Astrocyte of the cerebellum (primary cell): ENCODE data around the gene NES.

Experiments used
- DNase-seq: peaks from one replicate; pipeline ENCODE4 v3.0.0-alpha.2; 2011; ENCODE audit warnings: low read depth
- H3K4me3 ChIP-seq: 2 replicates; pipeline ENCODE4 v1.5.1; 2011; ENCODE audit warnings: mild to moderate bottlenecking, low read depth, low read length, moderate library complexity
- in situ Hi-C: cut with HindIII; loops from 2 replicates; pipeline ENCODE4 v1.10.0; 2017; ENCODE audit warnings: low sequenced_read_pairs
- TF ChIP-seq, protein P1 (sequence below): IDR thresholded peaks from 2 replicates; pipeline ENCODE4 v1.5.1; 2012; ENCODE audit warnings: low read length, low read depth, moderate library complexity, mild to moderate bottlenecking; ENCODE audit errors: missing control alignments

Gene NES, protein sequence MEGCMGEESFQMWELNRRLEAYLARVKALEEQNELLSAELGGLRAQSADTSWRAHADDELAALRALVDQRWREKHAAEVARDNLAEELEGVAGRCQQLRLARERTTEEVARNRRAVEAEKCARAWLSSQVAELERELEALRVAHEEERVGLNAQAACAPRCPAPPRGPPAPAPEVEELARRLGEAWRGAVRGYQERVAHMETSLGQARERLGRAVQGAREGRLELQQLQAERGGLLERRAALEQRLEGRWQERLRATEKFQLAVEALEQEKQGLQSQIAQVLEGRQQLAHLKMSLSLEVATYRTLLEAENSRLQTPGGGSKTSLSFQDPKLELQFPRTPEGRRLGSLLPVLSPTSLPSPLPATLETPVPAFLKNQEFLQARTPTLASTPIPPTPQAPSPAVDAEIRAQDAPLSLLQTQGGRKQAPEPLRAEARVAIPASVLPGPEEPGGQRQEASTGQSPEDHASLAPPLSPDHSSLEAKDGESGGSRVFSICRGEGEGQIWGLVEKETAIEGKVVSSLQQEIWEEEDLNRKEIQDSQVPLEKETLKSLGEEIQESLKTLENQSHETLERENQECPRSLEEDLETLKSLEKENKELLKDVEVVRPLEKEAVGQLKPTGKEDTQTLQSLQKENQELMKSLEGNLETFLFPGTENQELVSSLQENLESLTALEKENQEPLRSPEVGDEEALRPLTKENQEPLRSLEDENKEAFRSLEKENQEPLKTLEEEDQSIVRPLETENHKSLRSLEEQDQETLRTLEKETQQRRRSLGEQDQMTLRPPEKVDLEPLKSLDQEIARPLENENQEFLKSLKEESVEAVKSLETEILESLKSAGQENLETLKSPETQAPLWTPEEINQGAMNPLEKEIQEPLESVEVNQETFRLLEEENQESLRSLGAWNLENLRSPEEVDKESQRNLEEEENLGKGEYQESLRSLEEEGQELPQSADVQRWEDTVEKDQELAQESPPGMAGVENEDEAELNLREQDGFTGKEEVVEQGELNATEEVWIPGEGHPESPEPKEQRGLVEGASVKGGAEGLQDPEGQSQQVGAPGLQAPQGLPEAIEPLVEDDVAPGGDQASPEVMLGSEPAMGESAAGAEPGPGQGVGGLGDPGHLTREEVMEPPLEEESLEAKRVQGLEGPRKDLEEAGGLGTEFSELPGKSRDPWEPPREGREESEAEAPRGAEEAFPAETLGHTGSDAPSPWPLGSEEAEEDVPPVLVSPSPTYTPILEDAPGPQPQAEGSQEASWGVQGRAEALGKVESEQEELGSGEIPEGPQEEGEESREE (N-terminal part only)

GRCh38 chr1:156676820-156677615, at the start of gene NES:
Gene NES (minus strand): TSS chr1:156677407. CDS start chr1:156677264, 143 bp downstream.
- no peak for DNase-seq
- in situ Hi-C loops = no loop called here
- TF ChIP-seq, protein P1, sequence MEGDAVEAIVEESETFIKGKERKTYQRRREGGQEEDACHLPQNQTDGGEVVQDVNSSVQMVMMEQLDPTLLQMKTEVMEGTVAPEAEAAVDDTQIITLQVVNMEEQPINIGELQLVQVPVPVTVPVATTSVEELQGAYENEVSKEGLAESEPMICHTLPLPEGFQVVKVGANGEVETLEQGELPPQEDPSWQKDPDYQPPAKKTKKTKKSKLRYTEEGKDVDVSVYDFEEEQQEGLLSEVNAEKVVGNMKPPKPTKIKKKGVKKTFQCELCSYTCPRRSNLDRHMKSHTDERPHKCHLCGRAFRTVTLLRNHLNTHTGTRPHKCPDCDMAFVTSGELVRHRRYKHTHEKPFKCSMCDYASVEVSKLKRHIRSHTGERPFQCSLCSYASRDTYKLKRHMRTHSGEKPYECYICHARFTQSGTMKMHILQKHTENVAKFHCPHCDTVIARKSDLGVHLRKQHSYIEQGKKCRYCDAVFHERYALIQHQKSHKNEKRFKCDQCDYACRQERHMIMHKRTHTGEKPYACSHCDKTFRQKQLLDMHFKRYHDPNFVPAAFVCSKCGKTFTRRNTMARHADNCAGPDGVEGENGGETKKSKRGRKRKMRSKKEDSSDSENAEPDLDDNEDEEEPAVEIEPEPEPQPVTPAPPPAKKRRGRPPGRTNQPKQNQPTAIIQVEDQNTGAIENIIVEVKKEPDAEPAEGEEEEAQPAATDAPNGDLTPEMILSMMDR = no peak
- peak within 1 kb of the TSS; percentile 30 for H3K4me3 ChIP-seq

DNA sequence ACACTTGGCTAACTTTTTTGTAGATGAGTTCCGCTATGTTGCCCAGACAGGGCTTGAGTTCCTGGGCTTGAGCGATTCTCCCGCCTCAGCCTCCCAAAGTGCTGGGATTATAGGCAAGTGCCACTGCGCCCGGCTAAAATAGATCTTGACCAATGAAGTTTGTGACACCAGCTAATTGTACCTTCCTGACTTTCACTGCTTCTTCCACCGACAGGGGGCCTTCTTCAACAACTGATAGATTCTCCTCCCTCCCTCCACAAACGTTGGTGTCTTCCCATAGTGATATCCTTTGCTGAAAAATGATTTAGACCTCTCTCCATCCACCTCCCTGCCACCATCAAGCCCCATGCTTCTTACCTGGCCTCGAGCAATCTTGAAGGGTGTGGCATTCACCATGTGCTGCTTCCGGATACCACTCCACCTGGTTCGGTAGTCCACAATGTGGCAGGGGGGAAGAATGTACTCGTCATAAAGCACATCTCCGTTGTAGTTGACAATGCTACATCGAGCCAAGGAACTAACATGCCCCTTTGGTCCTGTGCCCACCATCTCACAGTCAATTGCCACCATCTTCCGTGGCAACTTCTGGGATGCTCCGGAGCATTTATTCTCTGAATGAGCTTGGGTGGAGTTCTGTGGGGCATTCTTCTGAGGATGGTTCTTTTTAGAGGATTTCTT, 49.5 kb upstream of the NES start:
- DNase-seq = peak; percentile 41
- TF ChIP-seq, protein P1 = peak; percentile 67
- in situ Hi-C loops = no loop called here
- peak overlapping the region; percentile 39 for H3K4me3 ChIP-seq

DNA sequence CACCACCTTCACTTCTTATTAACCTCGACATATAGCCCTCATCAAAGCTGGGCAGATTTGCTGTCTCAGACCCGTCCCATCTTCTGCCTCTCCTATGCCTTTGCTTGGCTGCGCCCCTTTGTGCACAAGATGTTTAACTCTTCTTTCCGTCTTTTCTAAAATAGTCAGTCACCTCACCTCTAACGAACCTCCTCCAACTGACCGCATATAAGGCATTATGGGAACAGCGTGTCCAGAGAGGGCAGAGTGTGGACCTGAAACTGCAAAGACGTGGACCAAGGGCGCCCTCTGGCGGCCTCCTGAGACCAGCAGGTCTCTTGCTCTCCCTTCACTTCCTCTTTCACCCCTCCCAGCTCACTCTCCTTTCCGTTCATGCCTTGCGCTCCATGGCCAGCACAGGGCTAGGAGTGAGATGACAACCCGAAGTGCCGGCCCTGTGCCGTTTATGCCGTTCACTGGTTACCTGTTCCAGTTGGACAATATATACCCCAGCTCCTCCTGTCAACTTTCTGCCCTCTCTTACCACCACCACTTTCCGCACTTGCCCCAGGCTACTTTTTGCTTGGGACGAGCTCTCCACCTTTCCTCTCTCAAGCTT, 48.6 kb upstream of the NES start:
- H3K4me3 ChIP-seq = peak overlapping the region; percentile 39
- in situ Hi-C loops = no loop called here
- DNase-seq = peak; percentile 85
- TF ChIP-seq, protein P1 = peak; percentile 94

DNA sequence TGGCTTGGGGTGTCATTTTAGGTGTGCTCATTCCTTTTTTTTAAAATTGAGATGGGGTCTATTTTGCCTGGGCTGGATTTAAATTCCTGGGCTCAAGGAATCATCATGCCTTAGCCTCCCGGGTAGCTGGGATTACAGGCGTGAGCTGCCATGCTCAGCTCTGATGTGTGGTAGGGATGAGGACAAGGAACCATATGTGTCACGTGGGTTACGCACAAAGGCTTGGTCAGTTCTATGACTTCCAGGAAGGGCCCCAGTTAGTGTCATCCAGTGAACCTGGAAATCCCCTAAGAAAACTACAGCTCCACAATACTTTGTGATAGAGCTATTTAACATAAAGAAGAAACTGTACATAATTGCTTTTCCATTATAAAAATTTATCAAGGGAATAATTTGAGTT, 44.3 kb upstream of the NES start:
- DNase-seq = no peak
- in situ Hi-C loops = no loop called here
- TF ChIP-seq, protein P1 = no peak
- H3K4me3 ChIP-seq = no peak overlapping the region

- TF ChIP-seq, protein P1 = no peak
- no peak for DNase-seq
- in situ Hi-C loops = no loop called here
These were observed 43.9 kb upstream of the NES start for GRCh38 chr1:156721131-156721530.

More at GRCh38 chr1:156721131-156721530, 43.9 kb upstream of the NES start:
- no peak overlapping the region for H3K4me3 ChIP-seq
